Measurements from ENCODE around the gene DPEP3.

DNA sequence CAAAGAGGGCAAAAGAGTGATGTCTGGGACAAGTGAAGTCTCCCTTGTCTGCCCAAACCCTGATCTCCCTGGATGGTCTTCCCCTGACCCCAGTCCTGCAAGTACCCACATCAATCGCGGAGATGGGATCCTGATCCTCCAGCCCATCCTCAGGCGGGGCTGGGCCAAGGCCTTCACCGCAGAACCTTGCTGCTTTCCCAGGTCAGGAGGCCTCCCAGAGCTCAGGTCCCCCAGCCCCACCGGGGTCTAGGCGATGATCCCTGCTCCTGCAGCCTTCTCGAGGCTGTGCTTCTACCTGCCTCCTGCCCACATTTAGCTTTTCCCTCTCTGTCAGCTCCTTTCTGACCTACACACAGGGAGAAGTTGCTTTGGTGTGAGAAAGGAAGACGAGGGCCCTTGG, 18.2 kb downstream of the DPEP3 start:
- TF ChIP-seq EZH2 (IDR thresholded peaks at IDR 0.05; ENCODE audit: insufficient read depth, poor library complexity, severe bottlenecking) (no peak), EZH2phosphoT487 (IDR thresholded peaks at IDR 0.05; ENCODE audit: insufficient read depth, low read depth) (no peak)

All from GM23248 (cell line).